DOHH2 (cell line): ENCODE measurements around the gene TRPC4AP.

Experiments
- H3F3A ChIP-seq: fragments of 200-600 bp; sonication (generic), shearing (Covaris generic); 2 replicates; pipeline ENCODE4 v1.6.0; 2016; ENCODE audit warnings: antibody characterized with exemption, mild to moderate bottlenecking; ENCODE audit not compliant: control insufficient read depth, insufficient read depth
- H3K27ac ChIP-seq: fragments of 200-600 bp; sonication (generic); 2 replicates; pipeline ENCODE4 v1.5.1; 2014; ENCODE audit warnings: low read depth, mild to moderate bottlenecking, low read length, moderate library complexity
- H3K27me3 ChIP-seq: fragments of 200-600 bp; sonication (generic); 2 replicates; pipeline ENCODE4 v1.6.1; 2014; ENCODE audit warnings: mild to moderate bottlenecking, low read length, mixed read lengths; ENCODE audit not compliant: control insufficient read depth
- H3K36me3 ChIP-seq: fragments of 200-600 bp; sonication (generic); 2 replicates; pipeline ENCODE4 v1.6.1; 2014; ENCODE audit warnings: mild to moderate bottlenecking, low read length, moderate library complexity, mixed read lengths; ENCODE audit not compliant: control insufficient read depth
- H3K4me1 ChIP-seq: fragments of 200-600 bp; sonication (generic); 2 replicates; pipeline ENCODE4 v1.6.1; 2014; ENCODE audit warnings: mild to moderate bottlenecking, low read length, mixed read lengths; ENCODE audit not compliant: control insufficient read depth
- H3K4me2 ChIP-seq: fragments of 200-600 bp; sonication (generic); 2 replicates; pipeline ENCODE4 v1.6.0; 2014; ENCODE audit warnings: mild to moderate bottlenecking, low read length, moderate library complexity
- H3K4me3 ChIP-seq: fragments of 200-600 bp; sonication (generic); 2 replicates; pipeline ENCODE4 v1.5.1; 2014; ENCODE audit warnings: mild to moderate bottlenecking, low read length, mixed read lengths
- H3K79me2 ChIP-seq: fragments of 200-600 bp; sonication (generic); 2 replicates; pipeline ENCODE4 v1.6.1; 2014; ENCODE audit warnings: mild to moderate bottlenecking, low read length, mixed read lengths; ENCODE audit not compliant: control insufficient read depth
- H3K9me2 ChIP-seq: fragments of 200-600 bp; sonication (generic); replicated peaks from 2 replicates; pipeline ENCODE4 v1.6.1; 2014; ENCODE audit warnings: mild to moderate bottlenecking, low read length, mixed read lengths; ENCODE audit not compliant: control insufficient read depth
- H3K9me3 ChIP-seq: fragments of 200-600 bp; sonication (generic); 2 replicates; pipeline ENCODE4 v1.6.1; 2014; ENCODE audit warnings: antibody characterized with exemption, low read length, mixed read lengths; ENCODE audit not compliant: control insufficient read depth, insufficient read depth
- H4K20me1 ChIP-seq: fragments of 200-600 bp; sonication (generic); 2 replicates; pipeline ENCODE4 v1.6.0; 2014; ENCODE audit warnings: low read depth, mild to moderate bottlenecking, antibody characterized with exemption, low read length, moderate library complexity; ENCODE audit not compliant: control insufficient read depth, insufficient read depth
- CTCF ChIP-seq: fragments of 200-600 bp; sonication (generic); IDR thresholded peaks from one replicate; pipeline ENCODE4 v1.5.1; 2014; ENCODE audit warnings: antibody characterized with exemption, mild to moderate bottlenecking, low read depth, low read length; ENCODE audit not compliant: poor library complexity, severe bottlenecking
- EZH2phosphoT487 ChIP-seq: fragments of 200-600 bp; sonication (generic); IDR thresholded peaks from 2 replicates; pipeline ENCODE4 v1.6.1; 2017; ENCODE audit warnings: borderline replicate concordance, mild to moderate bottlenecking, antibody characterized with exemption, low read length, moderate library complexity, mixed read lengths

The TRPC4AP gene

DNA sequence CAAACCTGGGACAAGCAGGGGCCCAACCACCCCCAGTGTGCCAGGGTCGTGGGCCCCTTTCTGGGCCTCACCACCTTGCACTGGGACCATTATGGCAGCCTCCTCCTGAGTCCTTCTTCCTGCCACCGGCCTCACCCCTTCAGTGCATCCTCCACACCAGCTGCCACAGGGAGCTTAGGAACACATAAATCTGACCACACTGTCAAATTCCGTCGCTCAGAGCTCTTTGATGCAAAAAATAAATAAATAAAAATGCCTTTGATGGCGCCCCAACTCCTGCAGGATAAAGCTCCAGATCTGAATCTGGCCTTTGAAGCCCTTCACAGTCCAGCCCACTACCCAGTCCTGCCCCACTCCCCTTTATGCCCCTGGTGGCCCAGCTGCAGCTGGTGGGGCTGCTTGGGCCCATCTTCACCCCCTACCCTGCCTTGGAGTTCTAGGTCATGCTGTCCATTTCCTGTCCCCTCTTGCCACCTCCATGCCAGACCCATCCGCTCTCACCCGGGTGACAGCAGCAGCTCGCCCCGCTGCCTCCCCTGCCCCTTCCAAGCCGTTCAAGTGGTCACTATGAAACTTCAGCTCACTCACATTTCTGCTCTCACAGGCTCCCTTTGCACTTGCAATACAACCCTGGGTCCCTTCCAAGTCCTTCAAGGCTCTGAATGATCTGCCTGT lies 120.9 kb downstream of the TRPC4AP start:
- H3K9me3 ChIP-seq = no peaks in the 10 kb centered on the region
- H4K20me1 ChIP-seq = no peaks in the 10 kb centered on the region
- H3K27me3 ChIP-seq = no peaks in the 10 kb centered on the region
- H3K4me2 ChIP-seq = no peak overlapping the region
- H3K9me2 ChIP-seq = no peaks in the 10 kb centered on the region
- H3K4me1 ChIP-seq = no peaks in the 10 kb centered on the region
- H3F3A ChIP-seq = no peaks in the 10 kb centered on the region
- H3K27ac ChIP-seq = no peak overlapping the region
- no peaks in the 10 kb centered on the region for H3K79me2 ChIP-seq
- TF ChIP-seq EZH2phosphoT487 = no peak
- TF ChIP-seq CTCF = no peak
- no peaks in the 10 kb centered on the region for H3K36me3 ChIP-seq
- no peak overlapping the region for H3K4me3 ChIP-seq

- TF ChIP-seq CTCF (no peak), EZH2phosphoT487 (no peak)
- no peak overlapping the region for H3K27ac ChIP-seq
- no peaks in the 10 kb centered on the region for H3K79me2 ChIP-seq
- H3K4me3 ChIP-seq = no peak overlapping the region
- no peaks in the 10 kb centered on the region for H3K9me2 ChIP-seq
- no peaks in the 10 kb centered on the region for H3K27me3 ChIP-seq
- no peaks in the 10 kb centered on the region for H3K9me3 ChIP-seq
- no peaks in the 10 kb centered on the region for H3K36me3 ChIP-seq
- H3K4me2 ChIP-seq = no peak overlapping the region
- no peaks in the 10 kb centered on the region for H3F3A ChIP-seq
- H3K4me1 ChIP-seq = no peaks in the 10 kb centered on the region
- no peaks in the 10 kb centered on the region for H4K20me1 ChIP-seq
These were observed 121.6 kb downstream of the TRPC4AP start for GRCh38 chr20:34970846-34971560.

- Histone ChIP-seq H4K20me1 (no peaks in the 10 kb centered on the region), H3K4me1 (no peaks in the 10 kb centered on the region), H3K9me3 (no peaks in the 10 kb centered on the region), H3K36me3 (no peaks in the 10 kb centered on the region), H3K27ac (no peak overlapping the region), H3K4me2 (no peak overlapping the region), H3K79me2 (no peaks in the 10 kb centered on the region), H3K27me3 (no peaks in the 10 kb centered on the region), H3K4me3 (no peak overlapping the region), H3K9me2 (no peaks in the 10 kb centered on the region), H3F3A (no peaks in the 10 kb centered on the region)
- TF ChIP-seq CTCF (no peak), EZH2phosphoT487 (no peak)
These were observed 122.3 kb downstream of the TRPC4AP start for GRCh38 chr20:34970193-34970840.
